Inflammatory macrophage (primary cell): ENCODE measurements around the gene LDLRAD3.
"Not testable (repeated sequence)": the region's sequence is repeated elsewhere in the genome, so short reads cannot be mapped to it uniquely, and the experiment has no call there.

Source experiments
- DNase-seq, 2 donors: peaks; one replicate each; pipeline ENCODE4 v3.0.0-alpha.2; 2020 to 2022
- total RNA-seq, 18 experiments: gene quantifications; one replicate each; lab custom pipeline; 2026; ENCODE audit warnings: mixed read lengths in 6 of 18, inconsistent platforms in 2 of 18; lab: John Stamatoyannopoulos, UW

LDLRAD3 gene
- 3.5 to 32.3 (median 7.3) reads per million in 18 experiments for total RNA-seq

- DNase-seq = peak; percentile 70 to 72
Measured at GRCh38 chr11:35943713-35944502, at the start of gene LDLRAD3. TSS of gene LDLRAD3 (plus strand) at chr11:35944062. CDS start at chr11:35944099, 37 bp downstream.

- DNase-seq = no peak
Measured at GRCh38 chr11:35897019-35897418, 46.8 kb upstream of the LDLRAD3 start.

GRCh38 chr11:35902961-35903360 lies 40.9 kb upstream of the LDLRAD3 start:
- DNase-seq = no peak

GRCh38 chr11:35905646-35906276 lies 38.1 kb upstream of the LDLRAD3 start:
- no peak for DNase-seq

- no peak for DNase-seq
Measured at GRCh38 chr11:35906277-35906661, 37.6 kb upstream of the LDLRAD3 start.

GRCh38 chr11:35906681-35907080 lies 37.2 kb upstream of the LDLRAD3 start:
- no peak for DNase-seq

- peak; percentile 62 to 70 for DNase-seq
Measured at GRCh38 chr11:35907648-35908431, 36.0 kb upstream of the LDLRAD3 start.

GRCh38 chr11:35908432-35908771 lies 35.5 kb upstream of the LDLRAD3 start:
- DNase-seq = not testable (repeated sequence)

- no peak for DNase-seq
Measured at GRCh38 chr11:35909511-35910265, 34.2 kb upstream of the LDLRAD3 start.

- DNase-seq = peak in 1 of 2 donors; percentile 26
Measured at GRCh38 chr11:35911013-35911412, 32.8 kb upstream of the LDLRAD3 start.

GRCh38 chr11:35911616-35912165 lies 32.2 kb upstream of the LDLRAD3 start:
- DNase-seq = no peak

- not testable (repeated sequence) for DNase-seq
Measured at GRCh38 chr11:35912436-35912835, 31.4 kb upstream of the LDLRAD3 start.

- no peak for DNase-seq
Measured at GRCh38 chr11:35912883-35913624, 30.8 kb upstream of the LDLRAD3 start.

- DNase-seq = no peak
Measured at GRCh38 chr11:35914816-35915215, 29.0 kb upstream of the LDLRAD3 start.

- no peak for DNase-seq
Measured at GRCh38 chr11:35916270-35916669, 27.6 kb upstream of the LDLRAD3 start.

- DNase-seq = no peak
Measured at GRCh38 chr11:35917676-35918075, 26.2 kb upstream of the LDLRAD3 start.

GRCh38 chr11:35918716-35919115 lies 25.1 kb upstream of the LDLRAD3 start:
- DNase-seq = no peak

- no peak for DNase-seq
Measured at GRCh38 chr11:35919244-35919643, 24.6 kb upstream of the LDLRAD3 start.

GRCh38 chr11:35923452-35923851 lies 20.4 kb upstream of the LDLRAD3 start:
- DNase-seq = peak in 1 of 2 donors; percentile 24

- no peak for DNase-seq
Measured at GRCh38 chr11:35924811-35925210, 19.1 kb upstream of the LDLRAD3 start.

- no peak for DNase-seq
Measured at GRCh38 chr11:35927104-35927503, 16.8 kb upstream of the LDLRAD3 start.
